HL-60/S4 (cell line): ENCODE data around the gene FRAS1.
"Not testable (repeated sequence)": the region's sequence is repeated elsewhere in the genome, so short reads cannot be mapped to it uniquely, and the experiment has no call there.

ENCODE experiments used
- in situ Hi-C: fragments of 300-500 bp; cut with MboI; formaldehyde crosslinking; loops from 2 replicates; pipeline ENCODE4 v1.14.3; 2022; ENCODE audit warnings: low sequenced_read_pairs

FRAS1 gene

DNA sequence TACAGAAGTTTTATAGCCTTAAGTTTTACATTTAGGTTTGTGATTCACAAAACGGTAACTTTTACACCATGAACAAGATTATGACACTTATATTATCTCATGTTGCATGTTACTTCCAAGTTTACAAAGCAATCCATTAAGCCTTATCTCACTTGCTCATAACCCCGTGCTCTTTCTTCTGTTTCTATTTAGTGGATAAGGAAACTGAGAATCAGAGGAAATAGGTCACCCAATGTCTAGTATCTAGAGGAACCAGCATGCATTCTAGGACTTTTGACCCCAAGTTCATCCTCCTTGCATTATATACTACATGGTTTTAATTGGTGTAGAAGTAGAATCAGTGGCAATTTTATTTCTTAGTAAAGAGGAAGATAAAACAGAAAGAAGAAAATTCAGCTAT, 427.5 kb downstream of the FRAS1 start:
- in situ Hi-C loops, result no loop called here

DNA sequence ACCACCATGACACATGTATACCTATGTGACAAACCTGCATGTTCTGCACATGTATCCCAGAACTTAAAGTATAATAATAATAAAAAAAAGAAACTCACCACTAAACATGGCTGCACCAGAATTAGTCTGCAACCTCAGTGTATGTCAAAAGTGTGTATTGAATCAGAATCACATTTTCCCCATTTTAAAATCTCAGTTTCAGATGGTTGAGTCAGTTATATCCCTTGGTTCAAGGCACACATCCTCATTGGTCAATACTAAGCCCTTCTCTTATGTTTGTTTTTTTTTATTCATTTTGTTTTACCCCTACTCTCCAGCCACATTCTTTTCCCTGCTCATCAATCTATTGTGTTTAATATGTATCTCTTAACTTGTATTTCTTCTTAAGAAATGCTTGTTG, 436.6 kb downstream of the FRAS1 start:
- in situ Hi-C loops, result no loop called here

DNA sequence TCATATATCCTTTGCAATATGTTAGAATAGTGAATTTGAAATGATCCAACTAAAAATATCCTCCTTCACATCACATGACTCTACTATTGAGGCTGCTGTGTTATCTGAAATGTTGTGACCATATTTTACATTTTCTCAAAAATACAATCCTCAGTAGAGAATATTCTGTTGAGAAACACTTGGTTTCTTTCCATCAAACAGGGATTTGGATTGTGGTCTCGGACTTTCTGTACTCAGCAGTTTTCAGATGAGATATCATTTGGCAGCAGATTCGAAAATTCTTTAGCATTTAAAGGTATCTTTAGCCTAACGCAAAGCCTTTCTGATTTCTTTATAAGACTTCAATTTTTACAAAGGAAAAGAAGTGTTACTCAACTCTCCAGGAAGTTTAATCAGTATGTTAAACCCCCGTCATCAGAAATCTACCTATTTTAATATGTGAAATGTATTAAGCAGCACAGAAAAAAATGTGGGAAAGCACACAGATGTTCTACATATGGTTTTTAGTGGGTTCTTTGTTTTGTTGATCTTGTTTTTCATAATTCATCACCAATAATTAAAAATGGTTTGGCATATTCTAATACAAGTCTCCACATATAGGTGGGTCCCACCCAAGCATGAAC, 439.0 kb downstream of the FRAS1 start:
- in situ Hi-C loops, result no loop called here

DNA sequence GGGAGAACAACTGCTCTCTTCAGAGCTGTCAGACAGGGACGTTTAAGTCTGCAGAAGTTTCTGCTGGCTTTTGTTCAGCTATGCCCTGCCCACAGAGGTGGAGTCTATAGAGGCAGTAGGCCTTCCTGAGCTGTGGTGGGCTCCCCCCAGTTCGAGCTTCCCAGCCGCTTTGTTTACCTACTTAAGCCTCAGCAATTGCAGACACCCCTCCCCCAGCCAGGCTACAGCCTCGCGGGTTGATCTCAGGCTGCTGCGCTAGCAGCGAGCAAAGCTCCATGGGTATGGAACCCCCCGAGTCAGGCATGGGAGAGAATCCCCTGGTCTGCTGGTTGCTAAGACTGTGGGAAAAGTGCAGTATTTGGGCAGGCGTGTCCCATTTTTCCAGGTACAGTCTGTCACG, 449.1 kb downstream of the FRAS1 start:
- in situ Hi-C loops, result not testable (repeated sequence)

DNA sequence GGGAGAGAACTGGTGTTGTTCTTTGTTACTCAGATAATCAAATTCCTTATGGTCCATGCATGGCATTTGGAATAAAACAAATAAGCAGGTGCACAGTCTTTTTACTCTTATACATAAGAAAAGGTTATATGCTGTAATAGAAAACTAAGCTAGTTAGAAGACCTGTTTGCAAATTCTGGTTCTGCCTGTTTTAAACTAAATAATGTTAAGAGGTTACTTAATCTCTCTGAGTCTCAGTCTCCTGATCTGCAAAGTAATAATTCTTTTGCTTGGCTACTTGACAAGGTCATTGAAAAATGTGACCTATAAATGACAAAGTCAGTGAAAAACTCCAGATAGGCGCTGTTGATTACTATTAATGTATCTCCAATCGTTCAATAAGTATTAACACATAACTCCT, 451.9 kb downstream of the FRAS1 start:
- in situ Hi-C loops, result no loop called here

DNA sequence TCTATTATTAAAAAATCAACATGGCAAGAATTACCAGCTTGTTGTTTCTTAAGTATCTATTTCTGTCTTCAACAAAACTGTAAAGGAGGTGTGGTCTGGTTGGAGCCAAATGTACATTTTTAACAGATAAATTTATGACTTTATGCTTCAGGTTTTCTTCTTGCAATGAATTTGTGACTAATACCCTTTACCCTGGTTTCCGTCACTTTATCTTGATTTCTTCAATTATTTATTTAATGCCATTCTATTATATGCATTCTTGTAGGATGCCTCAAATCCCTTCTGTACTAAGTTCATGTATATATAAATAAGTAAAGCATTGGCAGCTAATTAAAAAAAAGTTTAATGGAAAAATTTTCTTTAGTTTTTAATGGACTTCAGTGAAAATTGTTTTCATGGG, 453.0 kb downstream of the FRAS1 start:
- in situ Hi-C loops, result no loop called here

DNA sequence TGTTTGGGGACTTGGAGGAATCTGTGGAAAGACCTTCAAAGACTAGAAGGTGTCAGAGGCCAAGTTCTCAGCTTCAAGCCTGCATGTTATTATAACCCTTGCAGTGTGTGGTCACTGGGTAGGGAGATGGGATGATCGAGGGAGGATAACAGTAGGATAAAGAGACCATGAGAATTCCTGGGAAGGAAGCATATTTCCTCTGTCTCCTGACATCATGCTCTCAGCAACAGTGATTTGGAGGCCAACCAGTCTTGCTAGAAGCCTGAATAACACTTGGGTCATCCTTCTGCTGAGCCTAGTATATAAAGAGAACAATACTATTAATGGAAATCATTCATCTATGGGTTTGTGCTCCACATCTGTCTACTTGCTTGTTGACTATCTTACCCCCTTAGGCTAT, 453.6 kb downstream of the FRAS1 start:
- in situ Hi-C loops, result no loop called here

DNA sequence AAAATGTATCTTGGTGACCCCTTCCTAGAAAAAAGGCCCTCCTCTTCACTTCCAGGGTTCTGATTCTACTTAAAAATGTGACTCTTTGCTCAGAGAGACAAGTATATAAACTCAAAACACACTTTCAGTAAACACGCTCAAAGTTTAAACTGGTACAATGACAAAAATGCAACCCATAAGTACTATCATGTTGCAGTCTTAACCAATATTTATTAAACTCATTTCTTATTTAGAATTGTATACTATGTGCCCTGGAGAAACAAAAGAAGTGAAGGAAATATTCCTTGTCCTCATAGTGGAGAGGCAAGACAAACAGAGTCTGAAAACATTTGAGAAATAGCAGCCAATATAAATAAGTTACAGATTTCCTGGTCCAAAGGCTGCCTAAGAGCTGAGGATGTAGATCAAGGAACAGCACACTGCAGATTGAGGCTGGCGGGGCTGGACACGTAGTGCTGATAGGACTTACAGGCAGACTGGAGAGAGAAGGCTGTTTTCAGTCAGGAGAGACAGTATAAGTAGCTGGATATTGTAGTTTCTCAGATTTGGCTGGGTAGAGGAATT, 455.3 kb downstream of the FRAS1 start:
- in situ Hi-C loops, result no loop called here

DNA sequence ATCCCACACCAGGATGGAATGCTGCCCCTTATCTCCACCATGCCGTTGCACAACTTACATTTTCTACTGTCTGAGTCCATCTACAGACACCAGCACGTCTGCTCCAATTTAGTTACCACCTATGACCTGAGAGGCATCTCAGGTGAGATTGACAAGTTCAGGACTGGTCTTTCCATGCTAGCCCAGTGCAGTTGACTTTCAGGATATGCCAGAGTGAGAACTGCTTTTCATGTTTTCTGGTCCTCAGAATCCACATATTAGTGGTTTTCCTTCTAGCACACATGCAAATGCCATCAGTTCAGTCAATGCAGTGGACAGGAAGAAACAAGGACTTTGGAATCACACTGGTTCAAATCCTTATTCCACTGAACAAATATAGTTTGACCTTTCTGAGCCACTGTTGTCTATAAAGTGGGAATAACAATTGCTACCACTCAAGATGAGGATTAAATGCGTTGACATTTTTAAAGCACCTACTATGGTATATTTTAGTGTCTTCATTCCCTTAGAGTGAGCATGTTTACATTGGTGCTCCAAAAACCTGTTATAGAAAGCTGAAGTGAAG, 456.4 kb downstream of the FRAS1 start:
- in situ Hi-C loops, result no loop called here

DNA sequence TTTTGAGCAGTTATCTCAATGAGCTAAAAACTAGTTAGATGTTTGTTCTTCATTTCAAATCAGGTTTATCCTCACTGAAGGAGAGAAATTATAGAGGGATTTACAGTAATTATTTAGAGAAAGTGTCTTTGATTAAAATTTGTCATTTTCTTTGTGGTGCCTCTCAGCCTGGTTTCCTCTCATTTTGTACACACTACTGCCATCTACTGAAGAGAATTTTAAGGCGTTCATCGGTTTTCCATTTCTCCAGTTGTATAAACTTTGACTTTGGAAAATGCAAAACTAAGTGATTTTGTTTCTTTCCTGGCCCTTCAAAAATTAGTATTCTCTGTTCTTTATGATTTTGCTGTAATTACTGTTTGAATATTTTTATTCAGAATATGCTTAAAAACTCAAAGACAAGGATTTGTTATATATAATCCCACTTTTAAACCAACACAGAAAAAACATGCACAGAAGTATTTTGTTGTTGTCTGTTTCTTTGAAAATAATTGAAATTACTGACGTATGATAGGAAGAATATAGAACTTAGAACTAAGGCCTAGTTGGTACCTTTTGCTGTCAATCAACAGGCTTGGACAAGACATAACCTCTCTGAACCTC, 460.0 kb downstream of the FRAS1 start:
- in situ Hi-C loops, result no loop called here

DNA sequence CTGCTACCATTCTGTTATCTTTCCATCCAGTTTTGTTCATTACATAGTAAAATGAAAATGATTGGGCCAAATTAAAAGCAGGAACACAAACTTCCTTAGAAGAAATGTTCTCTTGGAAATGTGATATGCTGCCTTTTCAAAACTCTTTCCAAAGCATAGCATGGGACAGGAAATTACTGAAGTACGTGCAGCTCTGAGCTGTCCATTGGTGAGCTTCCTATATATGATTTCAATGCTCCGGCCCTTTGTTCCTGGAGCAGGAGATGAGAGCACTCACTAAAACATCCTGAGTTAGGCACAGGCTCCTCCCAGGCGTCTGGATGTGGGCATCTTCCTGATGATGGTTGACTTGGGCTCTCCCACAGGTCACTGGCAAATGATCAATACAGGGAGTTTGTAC, 461.4 kb downstream of the FRAS1 start:
- in situ Hi-C loops, result no loop called here

DNA sequence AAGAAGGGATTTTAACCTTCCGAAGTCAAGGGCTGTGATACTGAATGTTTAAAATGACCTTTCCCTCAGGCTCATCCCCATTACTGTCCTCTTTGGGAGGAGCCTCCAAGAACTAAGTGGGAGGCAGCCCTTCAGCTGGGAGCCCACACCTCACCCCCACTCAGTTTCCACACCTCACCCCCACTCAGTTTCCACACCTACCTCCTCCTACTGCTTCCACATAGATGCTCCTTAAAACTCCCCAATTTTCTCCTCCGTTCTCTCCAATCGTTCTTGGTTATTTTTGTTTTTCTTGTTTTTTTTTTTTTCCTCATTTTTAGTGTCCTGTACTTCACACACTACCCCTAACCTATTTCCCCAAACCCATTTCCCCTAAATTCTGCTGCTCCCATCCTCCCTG, 462.8 kb downstream of the FRAS1 start:
- in situ Hi-C loops, result no loop called here

DNA sequence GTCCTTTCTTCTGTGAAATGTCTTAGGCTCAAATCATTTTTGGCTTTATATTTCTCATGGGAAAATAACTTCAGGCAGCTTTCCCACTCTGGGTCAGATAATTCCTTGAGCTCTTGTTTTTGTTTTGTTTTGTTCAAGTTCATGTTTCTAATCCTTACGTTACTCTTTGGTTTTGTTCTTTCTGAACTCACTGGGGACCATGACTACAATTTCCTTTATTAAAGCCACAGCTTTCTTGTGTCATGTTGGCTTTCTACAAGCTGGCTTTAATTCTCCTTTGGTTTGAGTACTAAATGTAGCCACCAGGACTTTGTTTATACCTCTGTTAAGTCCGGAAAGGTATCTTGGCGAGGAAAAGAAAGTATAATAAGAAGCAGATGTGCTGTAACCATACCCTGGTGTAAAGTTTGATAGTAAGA, 463.7 kb downstream of the FRAS1 start:
- in situ Hi-C loops, result no loop called here

DNA sequence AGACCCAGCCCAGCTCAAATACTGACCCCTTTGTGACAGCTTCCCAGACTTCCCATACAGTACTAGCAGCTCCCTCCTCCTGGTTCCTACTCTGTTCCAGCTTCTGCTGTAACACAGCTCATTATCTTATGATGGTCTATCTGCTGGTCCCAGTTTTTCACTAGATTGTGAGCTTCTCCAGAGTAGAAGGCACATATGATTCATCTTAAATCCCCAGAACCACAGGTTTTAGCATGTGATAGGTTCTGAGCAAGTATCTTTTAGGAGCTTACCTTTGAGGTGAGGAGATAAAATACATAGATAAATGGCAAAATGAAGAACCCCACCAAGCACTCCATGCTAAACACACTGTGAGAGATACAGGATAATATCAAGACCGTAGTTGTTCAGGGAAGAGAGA, 466.9 kb downstream of the FRAS1 start:
- in situ Hi-C loops, result no loop called here

DNA sequence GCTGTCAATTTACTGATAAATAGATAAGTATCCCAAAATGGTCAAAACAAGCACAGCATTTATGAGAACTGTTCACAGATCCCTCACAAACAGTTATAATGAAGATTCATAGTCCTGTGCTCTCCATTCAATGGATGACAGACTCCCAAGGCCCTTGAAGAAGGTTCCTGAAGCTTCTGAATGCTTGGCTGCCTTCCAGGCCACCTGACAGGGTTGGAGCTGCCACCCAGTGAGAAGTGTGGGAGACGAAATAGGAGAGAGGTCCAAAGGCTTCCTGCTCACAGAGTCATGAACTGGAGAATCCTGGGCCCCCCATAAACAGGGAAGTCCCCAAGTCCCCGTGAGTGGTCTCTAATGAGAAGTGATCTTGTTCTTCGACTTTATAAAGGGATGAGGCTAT, 468.4 kb downstream of the FRAS1 start:
- in situ Hi-C loops, result no loop called here

DNA sequence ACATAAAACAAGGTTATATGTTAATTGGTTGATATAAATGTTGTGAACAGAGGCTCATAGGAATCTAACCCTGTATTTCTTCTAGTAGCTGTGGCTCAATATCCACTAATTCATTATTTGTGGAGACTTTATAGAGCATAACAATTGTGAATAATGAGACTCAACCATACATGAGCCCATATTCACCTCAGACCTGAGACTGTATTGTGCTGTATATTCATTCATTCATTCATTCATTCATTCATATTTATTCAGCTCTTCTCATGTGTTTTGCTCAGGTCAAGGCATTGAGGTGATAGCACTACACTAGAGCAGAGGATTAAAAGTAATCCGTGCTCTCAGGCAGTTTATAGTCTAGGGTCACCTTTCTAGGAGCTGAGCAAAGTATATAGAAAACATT, 470.0 kb downstream of the FRAS1 start:
- in situ Hi-C loops, result no loop called here

DNA sequence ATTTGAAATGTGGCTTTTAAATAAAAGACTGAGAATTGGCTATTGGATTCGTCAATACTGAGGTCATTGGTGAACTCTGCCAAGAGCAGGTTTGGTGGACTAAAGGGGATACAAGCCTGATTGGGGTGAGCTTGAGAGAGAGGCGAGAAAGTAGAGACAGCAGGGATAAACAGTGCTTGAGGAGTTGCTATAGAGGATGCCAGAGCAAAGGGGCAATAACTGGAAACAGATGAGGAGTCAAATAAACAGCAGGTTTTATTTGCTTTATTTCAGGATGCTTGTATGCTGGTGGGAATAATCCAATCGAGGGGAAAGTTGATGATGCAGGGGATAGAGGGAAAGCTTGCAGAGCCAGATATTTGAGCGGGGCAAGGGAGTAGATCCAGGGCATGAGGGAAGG, 470.4 kb downstream of the FRAS1 start:
- in situ Hi-C loops, result no loop called here

DNA sequence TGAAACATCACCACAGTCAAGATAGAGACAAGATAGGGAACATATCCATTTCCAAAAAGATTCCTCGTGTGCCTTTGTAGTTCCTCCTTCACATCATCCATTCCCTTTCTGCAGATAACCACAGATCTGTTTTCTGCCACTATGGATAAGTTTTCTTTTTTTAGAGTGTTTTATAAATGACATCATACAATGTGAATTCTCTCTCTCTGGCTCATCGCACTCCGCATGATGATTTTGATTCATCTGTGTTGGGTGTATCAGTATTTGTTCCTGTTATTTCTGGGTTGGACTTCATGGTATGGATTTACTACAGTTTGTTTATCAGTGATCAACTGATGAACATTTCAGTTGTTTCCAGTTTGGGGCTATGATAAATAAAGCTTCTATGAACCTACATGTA, 471.2 kb downstream of the FRAS1 start:
- in situ Hi-C loops, result no loop called here

DNA sequence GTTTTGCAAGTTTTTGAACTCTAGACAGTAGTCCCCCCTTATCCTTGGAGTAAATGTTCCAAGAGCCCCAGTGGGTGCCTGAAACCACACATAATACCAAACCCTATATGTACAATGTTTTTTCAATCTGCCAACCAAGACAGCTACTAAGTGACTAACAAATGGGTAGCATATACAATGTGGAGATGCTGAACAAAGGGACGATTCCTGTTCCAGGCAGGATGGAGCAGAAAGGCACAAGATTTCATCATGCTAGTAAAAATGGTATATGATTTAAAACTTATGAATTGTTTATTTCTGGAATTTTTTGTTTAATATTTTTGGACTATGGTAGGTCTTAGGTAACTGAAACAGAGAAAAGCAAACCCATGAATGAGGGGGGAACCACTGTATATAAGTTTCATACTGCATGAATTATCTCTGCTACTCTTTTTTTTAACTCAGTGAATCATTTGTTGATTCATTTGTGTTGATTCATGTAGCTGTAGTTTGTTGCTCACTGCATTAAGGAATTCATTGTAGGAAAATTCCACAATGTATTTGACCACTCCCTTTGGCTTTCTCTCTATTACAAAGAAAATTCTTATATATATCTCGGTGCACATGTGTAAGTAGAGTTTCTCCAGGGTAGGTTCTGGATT, 472.6 kb downstream of the FRAS1 start:
- in situ Hi-C loops, result no loop called here

DNA sequence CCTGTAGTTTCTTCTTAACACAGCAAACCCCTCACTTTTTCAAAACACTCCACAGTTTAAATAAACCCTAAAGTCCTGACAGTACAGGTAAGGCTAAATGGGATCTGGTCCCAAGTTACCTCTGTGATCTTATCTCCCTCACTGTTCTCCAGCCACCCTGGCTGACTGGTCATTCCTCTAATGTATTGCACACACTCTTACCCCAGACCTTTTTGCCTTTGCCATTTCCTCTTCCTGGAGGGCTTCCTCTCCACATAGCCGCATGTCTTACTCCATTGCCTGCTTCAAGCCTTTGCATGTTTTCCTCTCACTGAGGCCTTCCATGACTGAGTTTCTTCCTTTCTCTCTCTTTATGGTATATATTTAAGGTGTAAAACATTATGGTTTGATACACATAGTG, 474.9 kb downstream of the FRAS1 start:
- in situ Hi-C loops, result no loop called here

DNA sequence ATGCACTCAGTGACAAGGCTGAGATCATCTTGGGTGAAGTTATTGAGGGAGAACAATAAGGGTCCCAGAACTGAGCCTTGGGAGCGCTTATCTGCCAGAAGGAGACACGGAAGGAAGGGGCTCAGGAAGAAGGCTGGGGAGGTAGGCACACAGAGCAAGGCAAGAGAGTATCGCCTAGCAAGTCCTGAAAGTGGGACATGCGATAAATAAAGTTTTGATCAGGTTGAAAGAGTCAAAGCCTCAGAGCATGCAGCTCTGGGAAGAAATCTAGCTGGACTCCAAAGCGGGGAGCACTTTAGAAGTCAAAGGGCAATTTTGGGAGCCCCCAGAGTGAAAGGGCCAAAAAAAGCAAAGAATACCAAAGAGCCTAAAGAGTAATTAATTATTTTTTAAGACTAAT, 476.7 kb downstream of the FRAS1 start:
- in situ Hi-C loops, result no loop called here
